Mesodermal cell (in vitro differentiated cells): Measurements from ENCODE around the gene SSR4.

Experiments used
- H3K27ac ChIP-seq: 2 replicates; pipeline ENCODE4 v1.7.0; 2013; ENCODE audit warnings: mild to moderate bottlenecking, low read depth, low read length, moderate library complexity; ENCODE audit not compliant: severe bottlenecking
- H3K36me3 ChIP-seq: 2 replicates; pipeline ENCODE4 v1.7.1; 2013; ENCODE audit warnings: mild to moderate bottlenecking, low read length, moderate library complexity; ENCODE audit not compliant: control insufficient read depth, insufficient read depth
- H3K4me1 ChIP-seq: one replicate; pipeline ENCODE4 v1.7.1; 2013; ENCODE audit warnings: mild to moderate bottlenecking, low read length; ENCODE audit not compliant: insufficient read depth, control insufficient read depth, poor library complexity, severe bottlenecking
- H3K4me3 ChIP-seq: 2 replicates; pipeline ENCODE4 v1.7.0; 2013; ENCODE audit warnings: low read length, control low read depth, mild to moderate bottlenecking; ENCODE audit not compliant: insufficient read depth, poor library complexity, severe bottlenecking; ENCODE audit errors: extremely low read depth
- H3K9me3 ChIP-seq: 2 replicates; pipeline ENCODE4 v1.7.1; 2013; ENCODE audit warnings: mild to moderate bottlenecking, low read length, moderate library complexity; ENCODE audit not compliant: control insufficient read depth
- WGBS, 2 experiments: methylation state at CpG; one replicate each; pipeline ENCODE4 v1.1.5; 2013; ENCODE audit warnings: missing lambda C conversion rate in 2 of 2; ENCODE audit not compliant: insufficient coverage in 2 of 2; 5-methylcytosine and 5-hydroxymethylcytosine counted together

Gene SSR4

DNA sequence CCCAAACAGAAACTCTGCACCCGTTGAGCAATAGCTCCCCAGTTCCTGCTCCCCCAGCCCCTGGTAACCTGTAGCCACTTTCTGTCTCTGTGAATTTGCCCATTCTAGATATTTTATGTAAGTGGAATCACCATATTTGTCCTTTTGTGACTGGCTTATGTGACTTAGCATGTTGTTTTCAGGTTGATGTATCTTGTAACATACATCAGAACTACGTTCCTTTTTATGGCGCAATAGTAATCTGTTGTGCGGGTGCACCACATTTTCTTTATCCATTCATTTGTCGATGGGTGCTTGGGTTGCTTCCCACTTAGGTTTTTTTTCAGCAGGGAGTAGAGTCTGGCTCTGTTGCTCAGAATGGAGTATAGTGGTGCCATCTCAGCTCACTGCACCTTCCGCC is 42.5 kb downstream of the SSR4 start:
- WGBS, 2 experiments: 86 to 100% methylated on average over 1 of the region's 6 CpGs

GRCh38 chrX:153844509-153845082 is 50.1 kb downstream of the SSR4 start:
- Histone ChIP-seq H3K4me3 (no peak overlapping the region), H3K9me3 (no peaks in the 10 kb centered on the region), H3K27ac (no peak overlapping the region), H3K4me1 (no peaks in the 10 kb centered on the region), H3K36me3 (no peaks in the 10 kb centered on the region)
- WGBS, 2 experiments: 0 to 17% methylated on average over 1 of the region's 6 CpGs

More for the DNA sequence above, 42.5 kb downstream of the SSR4 start:
- H3K4me1 ChIP-seq: no peaks in the 10 kb centered on the region
- H3K36me3 ChIP-seq: no peaks in the 10 kb centered on the region
- no peak overlapping the region for H3K4me3 ChIP-seq
- H3K9me3 ChIP-seq: no peaks in the 10 kb centered on the region
- H3K27ac ChIP-seq: no peak overlapping the region

DNA sequence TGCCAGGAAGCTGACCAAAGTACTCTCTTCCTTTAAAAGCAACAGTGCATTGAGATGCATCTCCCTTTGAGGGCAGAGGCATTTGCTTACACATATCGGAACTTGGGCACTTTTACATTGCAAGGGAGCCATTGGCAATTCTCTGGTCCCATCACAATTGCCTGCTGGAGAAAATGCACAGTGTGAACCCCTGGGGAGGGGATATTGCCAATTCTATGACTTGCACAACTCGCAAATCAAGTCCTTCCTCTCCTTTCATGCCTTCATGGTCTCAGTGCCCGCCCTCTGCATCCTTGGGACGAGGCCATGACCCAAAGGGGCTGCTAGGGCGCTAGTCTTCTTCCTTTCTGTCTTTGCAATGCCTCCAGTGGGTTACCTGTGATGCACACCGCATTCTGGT is 50.7 kb downstream of the SSR4 start:
- Histone ChIP-seq H3K36me3 (no peaks in the 10 kb centered on the region), H3K4me1 (no peaks in the 10 kb centered on the region), H3K27ac (no peak overlapping the region), H3K9me3 (no peaks in the 10 kb centered on the region), H3K4me3 (no peak overlapping the region)
- 40% methylated on average over 1 to 2 of the region's 6 CpGs for WGBS, 2 experiments

DNA sequence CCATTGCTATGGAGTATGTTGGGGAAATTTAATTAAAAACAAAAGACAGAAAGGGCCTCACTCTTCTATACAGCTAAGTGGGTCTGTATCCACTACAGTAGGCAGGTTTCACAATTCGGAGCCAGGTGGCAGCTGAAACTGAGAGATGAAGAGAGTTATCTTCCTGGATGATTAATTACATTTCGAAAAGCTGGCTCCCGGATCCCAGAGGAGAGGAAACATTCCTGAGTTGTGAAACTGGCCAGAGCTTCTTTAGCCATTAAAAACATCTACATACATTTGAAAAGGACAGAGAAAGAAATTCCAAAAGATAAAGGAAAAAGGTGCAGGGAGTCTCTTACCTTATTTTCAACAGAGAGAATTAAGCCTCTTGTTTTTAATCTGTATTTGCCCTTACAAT is 51.4 kb downstream of the SSR4 start:
- no peaks in the 10 kb centered on the region for H3K9me3 ChIP-seq
- no peak overlapping the region for H3K27ac ChIP-seq
- no peaks in the 10 kb centered on the region for H3K36me3 ChIP-seq
- WGBS, 2 experiments: 20% methylated on average over 1 of the region's 3 CpGs; no CpG with 5 or more reads in 1 of the 2 experiments
- H3K4me1 ChIP-seq: no peaks in the 10 kb centered on the region
- no peak overlapping the region for H3K4me3 ChIP-seq
